GM10248 (cell line): ENCODE measurements around the gene YIF1B.

Experiments used
- CTCF ChIA-PET: fragments of 300-600 bp; sonication (Branson Sonifier 250); formaldehyde crosslinking; extraction: SDS; loops from one replicate; lab custom pipeline; 2021; ENCODE audit warnings: antibody characterized with exemption; lab: Yijun Ruan, JAX
- POLR2A ChIA-PET: fragments of 350-650 bp; sonication (Branson Sonifier 250); formaldehyde crosslinking; extraction: SDS; loops from one replicate; lab custom pipeline; 2020; ENCODE audit warnings: antibody characterized with exemption; lab: Yijun Ruan, JAX
- DNase-seq: peaks from one replicate; pipeline ENCODE4 v3.0.0; 2012; ENCODE audit errors: extremely low spot score
- TF ChIP-seq, protein P1 (sequence below): IDR thresholded peaks from 2 replicates; pipeline ENCODE4 v1.5.1; 2012; ENCODE audit warnings: mild to moderate bottlenecking, low read depth; ENCODE audit errors: extremely low read depth, missing control alignments, control extremely low read depth

The YIF1B gene

DNA sequence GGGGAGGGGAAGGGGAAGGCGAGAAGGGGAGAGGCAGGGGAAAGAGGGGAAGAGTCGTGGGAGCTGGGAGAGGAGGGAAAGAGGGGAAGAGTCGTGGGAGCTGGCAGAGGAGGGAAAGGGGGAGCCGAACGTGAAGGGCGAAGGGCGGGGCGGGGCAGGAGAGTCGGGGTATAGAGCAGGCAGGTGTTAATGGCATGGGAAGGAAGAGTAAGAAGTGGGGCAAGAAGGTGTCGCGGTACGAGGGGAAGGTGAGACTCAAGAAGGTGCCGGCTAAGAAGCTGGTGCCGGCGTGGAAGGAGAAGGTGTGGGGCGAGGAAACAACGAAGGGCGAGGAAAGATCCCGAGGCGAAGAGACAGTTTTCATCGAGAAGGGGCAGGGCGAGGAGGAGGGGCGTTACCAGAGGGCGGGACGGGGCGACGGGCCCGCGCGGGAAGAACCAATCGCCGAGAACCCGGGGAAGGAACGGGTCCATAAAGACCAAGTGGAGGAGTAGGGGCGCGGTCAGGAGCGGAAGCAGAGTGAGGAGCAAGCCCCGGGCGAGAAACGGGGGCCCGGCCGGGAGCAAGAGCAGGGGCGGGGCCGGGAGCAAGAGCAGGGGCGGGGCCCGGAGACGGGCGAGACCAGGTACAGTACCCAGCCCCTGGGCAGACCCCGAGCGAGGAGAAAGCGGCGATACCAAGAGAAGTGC, 20.3 kb upstream of the YIF1B start:
- DNase-seq: peak; percentile 94
- TF ChIP-seq, protein P1, sequence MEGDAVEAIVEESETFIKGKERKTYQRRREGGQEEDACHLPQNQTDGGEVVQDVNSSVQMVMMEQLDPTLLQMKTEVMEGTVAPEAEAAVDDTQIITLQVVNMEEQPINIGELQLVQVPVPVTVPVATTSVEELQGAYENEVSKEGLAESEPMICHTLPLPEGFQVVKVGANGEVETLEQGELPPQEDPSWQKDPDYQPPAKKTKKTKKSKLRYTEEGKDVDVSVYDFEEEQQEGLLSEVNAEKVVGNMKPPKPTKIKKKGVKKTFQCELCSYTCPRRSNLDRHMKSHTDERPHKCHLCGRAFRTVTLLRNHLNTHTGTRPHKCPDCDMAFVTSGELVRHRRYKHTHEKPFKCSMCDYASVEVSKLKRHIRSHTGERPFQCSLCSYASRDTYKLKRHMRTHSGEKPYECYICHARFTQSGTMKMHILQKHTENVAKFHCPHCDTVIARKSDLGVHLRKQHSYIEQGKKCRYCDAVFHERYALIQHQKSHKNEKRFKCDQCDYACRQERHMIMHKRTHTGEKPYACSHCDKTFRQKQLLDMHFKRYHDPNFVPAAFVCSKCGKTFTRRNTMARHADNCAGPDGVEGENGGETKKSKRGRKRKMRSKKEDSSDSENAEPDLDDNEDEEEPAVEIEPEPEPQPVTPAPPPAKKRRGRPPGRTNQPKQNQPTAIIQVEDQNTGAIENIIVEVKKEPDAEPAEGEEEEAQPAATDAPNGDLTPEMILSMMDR: no peak
- ChIA-PET CTCF (interaction anchor here (0.5 to 2.8 kb wide), 23 partner anchors 9 to 434 kb away, joined by 3 to 28 read pairs (median 4); partner anchors contain the start of genes GGN and PSMD8), POLR2A (interaction anchor here (0.5 to 0.9 kb wide), 5 partner anchors 38 to 501 kb away, joined by 3 to 7 read pairs (median 5); partner anchors contain the start of gene PSMD8)

DNA sequence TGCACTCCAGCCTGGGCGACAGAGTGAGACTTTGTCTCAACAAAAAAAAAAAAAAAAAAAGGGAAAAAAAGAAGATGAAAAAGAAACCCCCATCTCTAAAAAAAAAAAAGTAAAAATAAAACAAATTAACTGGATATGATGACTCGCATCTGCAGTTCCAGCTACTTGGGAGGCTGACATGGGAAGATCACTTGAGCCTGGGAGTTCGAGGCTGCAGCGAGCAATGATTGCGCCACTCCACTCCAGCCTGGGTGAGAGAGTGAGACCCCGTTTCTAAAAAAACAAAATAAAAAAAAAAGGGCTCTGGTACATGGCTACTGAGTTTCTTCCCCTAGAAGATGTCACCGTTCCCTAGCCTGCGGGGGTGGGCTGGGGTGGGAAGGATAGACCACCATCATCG, 17.5 kb upstream of the YIF1B start:
- TF ChIP-seq, protein P1: no peak
- no peak for DNase-seq
- ChIA-PET POLR2A (no interaction called here), CTCF (interaction anchor here (1.0 to 1.9 kb wide), 7 partner anchors 41 to 435 kb away, joined by 3 to 9 read pairs (median 6); partner anchors contain the start of gene PSMD8)

DNA sequence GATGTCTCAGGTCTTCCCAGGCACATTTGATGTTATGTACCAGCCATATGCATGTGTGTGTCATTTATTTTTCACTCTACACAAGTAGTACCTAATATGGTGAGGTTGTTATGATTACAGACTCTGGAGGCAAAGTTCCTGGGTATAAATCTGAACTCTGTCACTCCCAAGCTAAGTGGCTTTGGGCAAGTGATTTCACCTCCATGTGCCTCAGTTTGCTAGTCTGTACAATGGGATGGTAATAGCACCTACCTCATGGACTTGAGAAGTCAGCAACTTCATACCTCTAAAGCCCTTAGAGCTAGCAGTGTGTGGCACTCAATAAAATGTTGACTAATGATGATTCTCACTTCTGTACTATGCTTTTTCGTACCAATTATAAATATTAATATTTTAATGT, 16.0 kb upstream of the YIF1B start:
- CTCF ChIA-PET: interaction anchor here (0.9 to 1.9 kb wide), 5 partner anchors 12 to 434 kb away, joined by 3 to 8 read pairs (median 6); partner anchors contain the start of gene KCNK6
- DNase-seq: no peak
- POLR2A ChIA-PET: interaction anchor here (0.7 kb wide), 1 partner anchor 87 kb away, joined by 3 read pairs; no protein-coding TSS in a partner anchor
- TF ChIP-seq, protein P1: no peak

DNA sequence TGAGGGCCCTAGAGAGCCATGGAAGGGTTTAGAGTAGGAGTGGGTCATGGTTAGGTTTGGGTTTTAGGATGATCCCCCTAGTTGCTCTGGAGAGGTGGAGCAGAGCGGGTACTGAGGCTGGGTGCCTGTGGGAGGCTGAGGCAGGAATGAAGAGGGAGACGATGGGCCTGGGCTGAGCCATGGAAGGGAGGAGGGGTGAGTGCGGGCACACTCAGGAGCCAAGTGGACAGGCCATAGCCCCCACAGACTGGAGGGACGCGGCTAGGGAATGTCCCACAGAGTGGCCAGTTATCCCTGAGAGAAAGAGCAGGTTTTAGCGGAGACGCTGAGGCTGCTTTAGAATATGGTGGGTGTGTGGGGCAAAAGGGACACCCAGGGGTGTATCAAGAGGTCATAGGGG, 13.9 kb upstream of the YIF1B start:
- TF ChIP-seq, protein P1: no peak
- ChIA-PET CTCF (no interaction called here), POLR2A (no interaction called here)

GRCh38 chr19:38326591-38326990, 10.8 kb upstream of the YIF1B start:
- no peak for DNase-seq
- ChIA-PET POLR2A (no interaction called here), CTCF (interaction anchor here (1.3 to 1.7 kb wide), 3 partner anchors 9 to 424 kb away, joined by 4 to 5 read pairs (median 5); partner anchors contain the start of gene CATSPERG)
- TF ChIP-seq, protein P1: no peak

More for the DNA sequence above, 13.9 kb upstream of the YIF1B start:
- DNase-seq: no peak

DNA sequence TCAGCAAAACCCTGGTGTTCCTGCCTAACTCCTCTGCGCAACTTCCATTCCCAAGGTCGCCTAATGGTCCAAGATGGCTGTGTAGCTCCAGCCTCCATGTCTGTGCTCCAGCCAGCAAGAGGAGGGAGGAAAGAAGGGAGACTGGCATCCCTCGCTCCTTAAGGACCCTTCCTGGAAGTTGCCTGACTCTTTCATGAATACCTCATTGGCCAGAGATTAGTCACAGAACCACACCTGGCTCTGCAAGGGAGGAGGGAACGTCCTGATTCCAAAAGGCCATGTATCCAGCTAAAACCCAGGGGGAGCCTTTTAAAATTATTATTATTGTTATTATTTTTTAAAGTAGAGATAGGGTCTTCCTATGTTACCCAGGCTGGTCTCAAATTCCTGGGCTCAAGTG, 8.7 kb upstream of the YIF1B start:
- no peak for DNase-seq
- TF ChIP-seq, protein P1: no peak
- POLR2A ChIA-PET: no interaction called here
- CTCF ChIA-PET: no interaction called here
